Measurements from ENCODE around the gene CTDSP2. TPM values are rescaled to one million over a fixed set of nuclear protein-coding genes. Genes with fewer than 3 reads are reported as not detected.

The CTDSP2 gene
- total RNA-seq (2022; extraction: Qiagen RNA extraction): 41.9 to 54.2 TPM (median 48.0 TPM) in 5 replicates

GRCh38 chr12:57846577-57847319 is at the start of gene CTDSP2:
CTDSP2 (minus strand) TSS chr12:57846729; CDS start chr12:57846435, 294 bp downstream.

GRCh38 chr12:57782608-57783465 is 63.7 kb downstream of the CTDSP2 start, which contains the start of gene TSFM:
TSFM (plus strand) TSS chr12:57782787; CDS start chr12:57782802, 15 bp downstream.

GRCh38 chr12:57772429-57773322 is 73.9 kb downstream of the CTDSP2 start, which contains the start of gene EEF1AKMT3:
EEF1AKMT3 (plus strand) TSS chr12:57772614; CDS start chr12:57772725, 111 bp downstream.

GRCh38 chr12:57771873-57772428 is 74.6 kb downstream of the CTDSP2 start, which contains the start of gene METTL1:
METTL1 (minus strand) TSS chr12:57772105; CDS start chr12:57772083, 22 bp downstream.

Other genes with a start within 250 kb of the CTDSP2 start
- 16.2 to 18.9 TPM (median 18.6 TPM) in 5 replicates for gene DTX3, start 241.9 kb downstream of the CTDSP2 start, total RNA-seq (2022; extraction: Qiagen RNA extraction)
- gene ARHGEF25, start 235.3 kb downstream of the CTDSP2 start, total RNA-seq (2022; extraction: Qiagen RNA extraction): 4.2 to 6.7 TPM (median 5.7 TPM) in 5 replicates
- 38.5 to 45.9 TPM (median 42.8 TPM) in 5 replicates for gene B4GALNT1, start 213.5 kb downstream of the CTDSP2 start, total RNA-seq (2022; extraction: Qiagen RNA extraction)
- 110 to 134 TPM (median 114 TPM) in 5 replicates for gene OS9, start 152.6 kb downstream of the CTDSP2 start, total RNA-seq (2022; extraction: Qiagen RNA extraction)
- gene AGAP2, start 108.0 kb downstream of the CTDSP2 start, total RNA-seq (2022; extraction: Qiagen RNA extraction): 0.09 to 0.23 TPM (median 0.12 TPM) in 5 replicates
- gene TSPAN31, start 101.7 kb downstream of the CTDSP2 start, total RNA-seq (2022; extraction: Qiagen RNA extraction): 15.6 to 23.5 TPM (median 17.6 TPM) in 5 replicates
- gene CDK4, start 94.4 kb downstream of the CTDSP2 start, total RNA-seq (2022; extraction: Qiagen RNA extraction): 235 to 292 TPM (median 248 TPM) in 5 replicates
- 6.4 to 8.5 TPM (median 8.3 TPM) in 5 replicates for gene MARCHF9, start 91.6 kb downstream of the CTDSP2 start, total RNA-seq (2022; extraction: Qiagen RNA extraction)
- 2.0 to 3.3 TPM (median 2.2 TPM) in 5 replicates for gene CYP27B1, start 79.7 kb downstream of the CTDSP2 start, total RNA-seq (2022; extraction: Qiagen RNA extraction)
- 45.7 to 51.1 TPM (median 49.3 TPM) in 5 replicates for gene METTL1, start 74.6 kb downstream of the CTDSP2 start, total RNA-seq (2022; extraction: Qiagen RNA extraction)
- gene EEF1AKMT3, start 74.1 kb downstream of the CTDSP2 start, total RNA-seq (2022; extraction: Qiagen RNA extraction): 4.0 to 6.5 TPM (median 5.0 TPM) in 5 replicates
- gene TSFM, start 63.9 kb downstream of the CTDSP2 start, total RNA-seq (2022; extraction: Qiagen RNA extraction): 63.4 to 77.1 TPM (median 70.8 TPM) in 5 replicates
- gene AVIL, start 28.0 kb downstream of the CTDSP2 start, total RNA-seq (2022; extraction: Qiagen RNA extraction): 0.21 to 1.0 TPM (median 0.44 TPM) in 5 replicates
- 5.1 to 5.4 TPM (median 5.3 TPM) in 5 replicates for gene ATP23, start 94.8 kb upstream of the CTDSP2 start, total RNA-seq (2022; extraction: Qiagen RNA extraction)